Measurements from ENCODE around the gene DCBLD1.

The DCBLD1 gene

GRCh38 chr6:117498159-117498558, 15.7 kb downstream of the DCBLD1 start:
- TF ChIP-seq, protein P1, sequence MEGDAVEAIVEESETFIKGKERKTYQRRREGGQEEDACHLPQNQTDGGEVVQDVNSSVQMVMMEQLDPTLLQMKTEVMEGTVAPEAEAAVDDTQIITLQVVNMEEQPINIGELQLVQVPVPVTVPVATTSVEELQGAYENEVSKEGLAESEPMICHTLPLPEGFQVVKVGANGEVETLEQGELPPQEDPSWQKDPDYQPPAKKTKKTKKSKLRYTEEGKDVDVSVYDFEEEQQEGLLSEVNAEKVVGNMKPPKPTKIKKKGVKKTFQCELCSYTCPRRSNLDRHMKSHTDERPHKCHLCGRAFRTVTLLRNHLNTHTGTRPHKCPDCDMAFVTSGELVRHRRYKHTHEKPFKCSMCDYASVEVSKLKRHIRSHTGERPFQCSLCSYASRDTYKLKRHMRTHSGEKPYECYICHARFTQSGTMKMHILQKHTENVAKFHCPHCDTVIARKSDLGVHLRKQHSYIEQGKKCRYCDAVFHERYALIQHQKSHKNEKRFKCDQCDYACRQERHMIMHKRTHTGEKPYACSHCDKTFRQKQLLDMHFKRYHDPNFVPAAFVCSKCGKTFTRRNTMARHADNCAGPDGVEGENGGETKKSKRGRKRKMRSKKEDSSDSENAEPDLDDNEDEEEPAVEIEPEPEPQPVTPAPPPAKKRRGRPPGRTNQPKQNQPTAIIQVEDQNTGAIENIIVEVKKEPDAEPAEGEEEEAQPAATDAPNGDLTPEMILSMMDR (IDR thresholded peaks at IDR 0.05; ENCODE audit: insufficient read depth, low read length, poor library complexity, severe bottlenecking) = no peak
- TF ChIP-seq EZH2phosphoT487 (conservative IDR thresholded peaks at IDR 0.05; ENCODE audit: low read length) = no peak
- no peaks in the 10 kb centered on the region for H3K79me2 ChIP-seq (ENCODE audit: insufficient read depth, low read length)

GRCh38 chr6:117501722-117502121, 19.2 kb downstream of the DCBLD1 start:
- no peaks in the 10 kb centered on the region for H3F3A ChIP-seq (ENCODE audit: insufficient read depth)
- TF ChIP-seq, protein P1 (IDR thresholded peaks at IDR 0.05; ENCODE audit: insufficient read depth, low read length, poor library complexity, severe bottlenecking) = no peak
- TF ChIP-seq EZH2phosphoT487 (conservative IDR thresholded peaks at IDR 0.05; ENCODE audit: low read length) = no peak
- no peaks in the 10 kb centered on the region for H3K27me3 ChIP-seq (ENCODE audit: low read length)
- no peaks in the 10 kb centered on the region for H3K9me2 ChIP-seq (replicated peaks; ENCODE audit: insufficient read depth, low read length)
- H2AFZ ChIP-seq (ENCODE audit: low read depth, low read length, severe bottlenecking) = no peak overlapping the region
- H3K27ac ChIP-seq (ENCODE audit: low read depth, low read length) = no peak overlapping the region
- no peak overlapping the region for H3K4me2 ChIP-seq (ENCODE audit: low read depth, low read length, poor library complexity, severe bottlenecking)
- no peak overlapping the region for H3K4me3 ChIP-seq (ENCODE audit: insufficient read depth, low read length, poor library complexity, severe bottlenecking)
- no peaks in the 10 kb centered on the region for H3K36me3 ChIP-seq (ENCODE audit: low read length)
- no peaks in the 10 kb centered on the region for H3K79me2 ChIP-seq (ENCODE audit: insufficient read depth, low read length)
- no peak overlapping the region for H3K9ac ChIP-seq (ENCODE audit: low read length)
- H4K20me1 ChIP-seq (ENCODE audit: low read depth, low read length) = no peaks in the 10 kb centered on the region
- no peaks in the 10 kb centered on the region for H3K9me3 ChIP-seq (ENCODE audit: insufficient read depth, low read length)

More at GRCh38 chr6:117498159-117498558, 15.7 kb downstream of the DCBLD1 start:
- Histone ChIP-seq H3K36me3 (ENCODE audit: low read length) (no peaks in the 10 kb centered on the region), H3K4me2 (ENCODE audit: low read depth, low read length, poor library complexity, severe bottlenecking) (no peak overlapping the region), H3K9me3 (ENCODE audit: insufficient read depth, low read length) (no peaks in the 10 kb centered on the region), H4K20me1 (ENCODE audit: low read depth, low read length) (no peaks in the 10 kb centered on the region), H3F3A (ENCODE audit: insufficient read depth) (no peaks in the 10 kb centered on the region), H3K27ac (ENCODE audit: low read depth, low read length) (no peak overlapping the region), H3K9ac (ENCODE audit: low read length) (no peak overlapping the region), H3K27me3 (ENCODE audit: low read length) (no peaks in the 10 kb centered on the region), H3K9me2 (replicated peaks; ENCODE audit: insufficient read depth, low read length) (no peaks in the 10 kb centered on the region), H3K4me3 (ENCODE audit: insufficient read depth, low read length, poor library complexity, severe bottlenecking) (no peak overlapping the region), H2AFZ (ENCODE audit: low read depth, low read length, severe bottlenecking) (no peak overlapping the region)

DNA sequence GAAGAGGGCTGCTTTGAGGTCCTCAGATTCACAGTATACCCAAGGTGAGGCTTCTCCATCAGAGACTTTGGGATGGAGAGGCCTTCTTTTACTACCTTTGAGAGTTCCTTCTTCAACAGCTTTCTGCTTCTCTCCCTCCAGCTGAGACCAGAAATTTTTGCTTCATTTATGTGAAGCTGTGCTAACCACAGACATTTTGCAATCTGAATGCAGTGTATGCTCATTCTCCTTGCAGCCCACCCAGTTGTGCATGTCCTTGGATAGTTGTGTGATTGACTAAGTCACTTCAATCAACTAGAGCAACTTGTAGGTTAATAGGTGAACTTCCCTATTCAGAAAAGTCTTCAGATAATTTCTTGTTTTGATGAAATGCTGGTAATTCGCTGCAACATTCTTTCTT, 20.1 kb downstream of the DCBLD1 start:
- Histone ChIP-seq H3K4me3 (ENCODE audit: insufficient read depth, low read length, poor library complexity, severe bottlenecking) (no peak overlapping the region), H3K9ac (ENCODE audit: low read length) (no peak overlapping the region), H3K27ac (ENCODE audit: low read depth, low read length) (no peak overlapping the region), H3K9me3 (ENCODE audit: insufficient read depth, low read length) (no peaks in the 10 kb centered on the region), H3F3A (ENCODE audit: insufficient read depth) (no peaks in the 10 kb centered on the region), H3K27me3 (ENCODE audit: low read length) (no peaks in the 10 kb centered on the region), H4K20me1 (ENCODE audit: low read depth, low read length) (no peaks in the 10 kb centered on the region), H2AFZ (ENCODE audit: low read depth, low read length, severe bottlenecking) (no peak overlapping the region), H3K9me2 (replicated peaks; ENCODE audit: insufficient read depth, low read length) (no peaks in the 10 kb centered on the region), H3K36me3 (ENCODE audit: low read length) (no peaks in the 10 kb centered on the region), H3K79me2 (ENCODE audit: insufficient read depth, low read length) (no peaks in the 10 kb centered on the region), H3K4me2 (ENCODE audit: low read depth, low read length, poor library complexity, severe bottlenecking) (no peak overlapping the region)
- no peak for TF ChIP-seq EZH2phosphoT487 (conservative IDR thresholded peaks at IDR 0.05; ENCODE audit: low read length)
- TF ChIP-seq, protein P1 (IDR thresholded peaks at IDR 0.05; ENCODE audit: insufficient read depth, low read length, poor library complexity, severe bottlenecking) = no peak
